T-helper 17 cell (primary cell): ENCODE measurements around the gene FHL2. TPM values are rescaled to one million over a fixed set of nuclear protein-coding genes. Genes with fewer than 3 reads are reported as not detected.
"Not testable (repeated sequence)": the region's sequence is repeated elsewhere in the genome, so short reads cannot be mapped to it uniquely, and the experiment has no call there.

Source experiments
- ATAC-seq: fragments of 150-1000 bp; cut with Tn5 transposase; 2 replicates; pipeline ENCODE4 v1.10.0; 2021; ENCODE audit warnings: mild to moderate bottlenecking, moderate library complexity
- DNase-seq, 3 donors: peaks; one replicate each; pipeline versions ENCODE4 v3.0.0 to v3.0.0-alpha.2; 2020 to 2021
- H3K9me3 ChIP-seq: one replicate; pipeline ENCODE4 v1.7.0; 2013; ENCODE audit warnings: low read length, mild to moderate bottlenecking; ENCODE audit not compliant: control insufficient read depth, poor library complexity, severe bottlenecking
- H3K27ac Mint-ChIP-seq: one replicate; pipeline ENCODE4 v1.8.0; 2022; ENCODE audit warnings: mild to moderate bottlenecking, moderate library complexity, mixed read lengths
- H3K27me3 Mint-ChIP-seq: one replicate; pipeline ENCODE4 v1.8.0; 2022; ENCODE audit warnings: mixed read lengths
- H3K36me3 Mint-ChIP-seq: one replicate; pipeline ENCODE4 v1.8.0; 2022; ENCODE audit warnings: low read depth, mixed read lengths
- H3K4me1 Mint-ChIP-seq: one replicate; pipeline ENCODE4 v1.8.0; 2022; ENCODE audit warnings: mild to moderate bottlenecking, mixed read lengths
- H3K4me3 Mint-ChIP-seq: one replicate; pipeline ENCODE4 v1.8.0; 2022; ENCODE audit warnings: mild to moderate bottlenecking, moderate library complexity, mixed read lengths
- total RNA-seq, 4 donors: library from RNA in 2 of 4; stranded (reverse) in 2 of 4; gene quantifications; one replicate each; pipeline ENCODE4 v1.2.3 and lab custom pipeline; 2022 to 2026

FHL2 gene
- total RNA-seq, 2 donors from 2014 or later = 0.65 to 8.9 TPM

- Mint-ChIP-seq H3K36me3 (no peaks in the 10 kb centered on the region), H3K4me3 (peak overlapping the region; percentile 93), H3K4me1 (peaks cover 25% of the 10 kb centered on the region), H3K27me3 (no peaks in the 10 kb centered on the region), H3K27ac (peak overlapping the region; percentile 95)
- DNase-seq (no peak), ATAC-seq (peak; percentile 32)
- H3K9me3 ChIP-seq = no peaks in the 10 kb centered on the region
Measured at GRCh38 chr2:105329197-105329554, 69.7 kb downstream of the FHL2 start.

- ATAC-seq = no peak
Measured at GRCh38 chr2:105328281-105329196, 70.3 kb downstream of the FHL2 start.

GRCh38 chr2:105327690-105328089 lies 71.2 kb downstream of the FHL2 start:
- peak overlapping the region; percentile 93 for H3K4me3 Mint-ChIP-seq
- H3K9me3 ChIP-seq = no peaks in the 10 kb centered on the region
- peak overlapping the region; percentile 95 for H3K27ac Mint-ChIP-seq
- peaks cover 32% of the 10 kb centered on the region for H3K4me1 Mint-ChIP-seq
- no peak for ATAC-seq
- H3K27me3 Mint-ChIP-seq = no peaks in the 10 kb centered on the region
- H3K36me3 Mint-ChIP-seq = no peaks in the 10 kb centered on the region
- DNase-seq = no peak

More at GRCh38 chr2:105328281-105329196, 70.3 kb downstream of the FHL2 start:
- DNase-seq = no peak
- no peaks in the 10 kb centered on the region for H3K9me3 ChIP-seq
- Mint-ChIP-seq H3K4me3 (peak overlapping the region; percentile 93), H3K27me3 (no peaks in the 10 kb centered on the region), H3K36me3 (no peaks in the 10 kb centered on the region), H3K4me1 (peaks cover 28% of the 10 kb centered on the region), H3K27ac (peak overlapping the region; percentile 95)

GRCh38 chr2:105327271-105327670 lies 71.6 kb downstream of the FHL2 start:
- H3K4me3 Mint-ChIP-seq, DNase-seq, H3K27me3 Mint-ChIP-seq, H3K36me3 Mint-ChIP-seq, H3K9me3 ChIP-seq, ATAC-seq: not testable (repeated sequence)
- Mint-ChIP-seq H3K27ac (peak overlapping the region; percentile 95), H3K4me1 (peaks cover 35% of the 10 kb centered on the region)

- peaks cover 36% of the 10 kb centered on the region for H3K4me1 Mint-ChIP-seq
- H3K27ac Mint-ChIP-seq = peak overlapping the region; percentile 45
- no peak overlapping the region for H3K4me3 Mint-ChIP-seq
Measured at GRCh38 chr2:105325389-105325963, 73.4 kb downstream of the FHL2 start.

GRCh38 chr2:105324732-105325131 lies 74.1 kb downstream of the FHL2 start:
- peaks cover 36% of the 10 kb centered on the region for H3K4me1 Mint-ChIP-seq
- H3K36me3 Mint-ChIP-seq = no peaks in the 10 kb centered on the region
- no peaks in the 10 kb centered on the region for H3K9me3 ChIP-seq
- H3K27ac Mint-ChIP-seq = peak overlapping the region; percentile 45
- no peak for ATAC-seq
- no peaks in the 10 kb centered on the region for H3K27me3 Mint-ChIP-seq
- H3K4me3 Mint-ChIP-seq = no peak overlapping the region
- DNase-seq = no peak

More at GRCh38 chr2:105325389-105325963, 73.4 kb downstream of the FHL2 start:
- no peaks in the 10 kb centered on the region for H3K9me3 ChIP-seq
- no peak for DNase-seq
- no peak for ATAC-seq
- Mint-ChIP-seq H3K36me3 (no peaks in the 10 kb centered on the region), H3K27me3 (no peaks in the 10 kb centered on the region)

GRCh38 chr2:105324101-105324500 lies 74.8 kb downstream of the FHL2 start:
- ATAC-seq (no peak), DNase-seq (no peak)
- Mint-ChIP-seq H3K36me3 (no peaks in the 10 kb centered on the region), H3K4me3 (no peak overlapping the region), H3K27ac (no peak overlapping the region), H3K4me1 (peaks cover 34% of the 10 kb centered on the region), H3K27me3 (no peaks in the 10 kb centered on the region)
- H3K9me3 ChIP-seq = no peaks in the 10 kb centered on the region

GRCh38 chr2:105323111-105323510 lies 75.7 kb downstream of the FHL2 start:
- peaks cover 28% of the 10 kb centered on the region for H3K4me1 Mint-ChIP-seq
- peak overlapping the region; percentile 47 for H3K4me3 Mint-ChIP-seq
- DNase-seq (no peak), ATAC-seq (no peak)
- H3K36me3 Mint-ChIP-seq = no peaks in the 10 kb centered on the region
- no peaks in the 10 kb centered on the region for H3K27me3 Mint-ChIP-seq
- no peaks in the 10 kb centered on the region for H3K9me3 ChIP-seq
- H3K27ac Mint-ChIP-seq = peak overlapping the region; percentile 19

GRCh38 chr2:105321875-105322646 lies 76.8 kb downstream of the FHL2 start:
- no peak overlapping the region for H3K4me3 Mint-ChIP-seq
- no peaks in the 10 kb centered on the region for H3K36me3 Mint-ChIP-seq
- DNase-seq = no peak
- H3K27me3 Mint-ChIP-seq = no peaks in the 10 kb centered on the region
- no peak for ATAC-seq
- H3K27ac Mint-ChIP-seq = peak overlapping the region; percentile 19
- H3K9me3 ChIP-seq = no peaks in the 10 kb centered on the region
- peaks cover 26% of the 10 kb centered on the region for H3K4me1 Mint-ChIP-seq

GRCh38 chr2:105320651-105321215 lies 78.1 kb downstream of the FHL2 start:
- H3K4me3 Mint-ChIP-seq = no peak overlapping the region
- ATAC-seq (no peak), DNase-seq (no peak)
- H3K27ac Mint-ChIP-seq = no peak overlapping the region
- H3K36me3 Mint-ChIP-seq = no peaks in the 10 kb centered on the region
- H3K9me3 ChIP-seq = no peaks in the 10 kb centered on the region
- peaks cover 28% of the 10 kb centered on the region for H3K4me1 Mint-ChIP-seq
- no peaks in the 10 kb centered on the region for H3K27me3 Mint-ChIP-seq

- DNase-seq (no peak), ATAC-seq (no peak)
- no peak overlapping the region for H3K4me3 Mint-ChIP-seq
- H3K4me1 Mint-ChIP-seq = peaks cover 30% of the 10 kb centered on the region
- no peak overlapping the region for H3K27ac Mint-ChIP-seq
- no peaks in the 10 kb centered on the region for H3K9me3 ChIP-seq
- H3K36me3 Mint-ChIP-seq = no peaks in the 10 kb centered on the region
- no peaks in the 10 kb centered on the region for H3K27me3 Mint-ChIP-seq
Measured at GRCh38 chr2:105317937-105318336, 80.9 kb downstream of the FHL2 start.

GRCh38 chr2:105315314-105315713 lies 83.5 kb downstream of the FHL2 start:
- Mint-ChIP-seq H3K4me3 (no peak overlapping the region), H3K36me3 (no peaks in the 10 kb centered on the region), H3K27ac (no peak overlapping the region), H3K4me1 (peaks cover 23% of the 10 kb centered on the region), H3K27me3 (no peaks in the 10 kb centered on the region)
- no peaks in the 10 kb centered on the region for H3K9me3 ChIP-seq
- DNase-seq = no peak
- ATAC-seq = no peak

- DNase-seq = no peak
- Mint-ChIP-seq H3K27me3 (no peaks in the 10 kb centered on the region), H3K27ac (no peak overlapping the region), H3K36me3 (no peaks in the 10 kb centered on the region), H3K4me3 (no peak overlapping the region), H3K4me1 (peaks cover 19% of the 10 kb centered on the region)
- no peaks in the 10 kb centered on the region for H3K9me3 ChIP-seq
- no peak for ATAC-seq
Measured at GRCh38 chr2:105313877-105314276, 85.0 kb downstream of the FHL2 start.
